Muscle layer of duodenum (tissue), 2 donors: Measurements from ENCODE around the gene MYO5A.

Source experiments
- H3K27ac ChIP-seq: one replicate; pipeline ENCODE4 v1.7.0; 2013; ENCODE audit warnings: mild to moderate bottlenecking, low read length
- H3K27me3 ChIP-seq: one replicate; pipeline ENCODE4 v1.7.0; 2013; ENCODE audit warnings: low read depth, mild to moderate bottlenecking, control low read depth, low read length
- H3K36me3 ChIP-seq, 2 donors: one replicate each; pipeline ENCODE4 v1.7.0; 2013; ENCODE audit warnings: low read length in 2 of 2, control low read depth in 1 of 2, mild to moderate bottlenecking in 1 of 2; ENCODE audit not compliant: insufficient read depth in 2 of 2, control insufficient read depth in 1 of 2
- H3K4me1 ChIP-seq, 2 donors: one replicate each; pipeline ENCODE4 v1.7.0; 2013; ENCODE audit warnings: low read length in 2 of 2, mild to moderate bottlenecking in 2 of 2, control low read depth in 1 of 2, moderate library complexity in 1 of 2; ENCODE audit not compliant: insufficient read depth in 2 of 2, control insufficient read depth in 1 of 2
- H3K4me3 ChIP-seq, 2 donors: one replicate each; pipeline ENCODE4 v1.7.0; 2013; ENCODE audit warnings: low read length in 2 of 2, low read depth in 1 of 2, mild to moderate bottlenecking in 1 of 2
- H3K9me3 ChIP-seq, 2 donors: one replicate each; pipeline ENCODE4 v1.7.0; 2013; ENCODE audit warnings: low read length in 2 of 2, control low read depth in 1 of 2, mild to moderate bottlenecking in 1 of 2; ENCODE audit not compliant: control insufficient read depth in 1 of 2
- donor health status: healthy.

Gene MYO5A

GRCh38 chr15:52357949-52358348, 170.7 kb downstream of the MYO5A start:
- Histone ChIP-seq H3K27ac (no peak overlapping the region), H3K36me3 (peaks cover 21 to 24% of the 10 kb centered on the region in 2 donors), H3K4me1 (no peaks in the 10 kb centered on the region), H3K9me3 (no peaks in the 10 kb centered on the region), H3K27me3 (no peaks in the 10 kb centered on the region), H3K4me3 (no peak overlapping the region)

DNA sequence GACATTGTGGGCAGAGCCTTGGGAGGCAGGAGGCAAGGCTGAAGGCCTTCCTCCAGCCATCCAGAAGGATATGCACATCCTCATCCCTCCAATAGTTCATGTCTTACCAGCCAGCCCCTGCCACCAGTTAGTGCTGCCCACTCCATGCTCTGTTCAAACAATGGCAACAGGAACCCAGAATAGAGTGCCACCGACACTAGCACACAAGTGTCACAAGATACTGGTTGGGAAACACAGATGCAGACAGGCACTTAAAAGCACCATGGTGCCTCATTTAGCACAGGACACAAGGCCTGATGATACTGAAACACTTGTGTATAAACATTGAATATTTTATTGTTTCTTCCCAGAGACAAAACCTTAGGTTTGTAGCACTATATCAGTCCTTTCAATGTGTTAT, 176.6 kb downstream of the MYO5A start:
- Histone ChIP-seq H3K27ac (no peak overlapping the region), H3K27me3 (no peaks in the 10 kb centered on the region), H3K4me3 (no peak overlapping the region), H3K4me1 (no peaks in the 10 kb centered on the region), H3K36me3 (peaks cover 21 to 52% of the 10 kb centered on the region in 2 donors), H3K9me3 (no peaks in the 10 kb centered on the region)

- Histone ChIP-seq H3K36me3 (peaks cover 21 to 54% of the 10 kb centered on the region in 2 donors), H3K9me3 (no peaks in the 10 kb centered on the region), H3K27ac (no peak overlapping the region), H3K4me3 (no peak overlapping the region), H3K27me3 (no peaks in the 10 kb centered on the region), H3K4me1 (no peaks in the 10 kb centered on the region)
These were observed 177.3 kb downstream of the MYO5A start for GRCh38 chr15:52351206-52351908.

- H3K27me3 ChIP-seq = no peaks in the 10 kb centered on the region
- H3K36me3 ChIP-seq = peaks cover 21 to 62% of the 10 kb centered on the region in 2 donors
- H3K27ac ChIP-seq = no peak overlapping the region
- no peaks in the 10 kb centered on the region for H3K4me1 ChIP-seq
- H3K9me3 ChIP-seq = no peaks in the 10 kb centered on the region
- H3K4me3 ChIP-seq = no peak overlapping the region
These were observed 178.3 kb downstream of the MYO5A start for GRCh38 chr15:52350423-52350822.

DNA sequence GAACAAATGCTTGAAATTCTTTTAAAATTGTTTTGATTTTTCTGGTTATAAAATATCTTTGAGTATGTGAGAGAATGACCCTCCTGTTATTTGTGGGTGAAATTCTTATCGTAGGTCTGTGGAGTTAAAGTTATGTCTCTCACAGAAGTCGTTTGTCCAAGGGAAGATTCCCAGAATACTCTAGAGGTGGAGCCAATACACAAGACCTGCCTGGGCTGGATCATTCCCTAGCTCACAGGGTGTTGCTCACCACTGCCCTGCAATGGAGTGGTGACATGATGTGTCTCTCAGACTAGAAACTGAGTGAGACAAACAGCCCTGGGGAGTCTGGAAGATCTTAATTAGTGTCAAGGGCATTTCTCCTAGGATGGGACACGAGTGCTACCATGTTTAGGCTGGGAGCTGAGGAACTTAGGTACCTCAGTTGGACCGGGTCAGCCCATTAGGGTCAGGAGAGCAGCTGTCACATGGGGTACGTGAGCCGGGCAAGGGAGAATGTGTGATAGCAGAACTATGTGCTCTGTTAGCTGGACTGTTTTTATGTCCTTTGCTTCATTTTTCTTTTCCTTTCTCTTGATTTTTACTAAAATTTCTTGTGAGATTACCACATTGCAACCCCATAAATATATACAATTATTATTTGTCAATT, 179.5 kb downstream of the MYO5A start:
- Histone ChIP-seq H3K27me3 (no peaks in the 10 kb centered on the region), H3K9me3 (no peaks in the 10 kb centered on the region), H3K36me3 (peaks cover 21 to 62% of the 10 kb centered on the region in 2 donors), H3K27ac (no peak overlapping the region), H3K4me3 (no peak overlapping the region), H3K4me1 (no peaks in the 10 kb centered on the region)

DNA sequence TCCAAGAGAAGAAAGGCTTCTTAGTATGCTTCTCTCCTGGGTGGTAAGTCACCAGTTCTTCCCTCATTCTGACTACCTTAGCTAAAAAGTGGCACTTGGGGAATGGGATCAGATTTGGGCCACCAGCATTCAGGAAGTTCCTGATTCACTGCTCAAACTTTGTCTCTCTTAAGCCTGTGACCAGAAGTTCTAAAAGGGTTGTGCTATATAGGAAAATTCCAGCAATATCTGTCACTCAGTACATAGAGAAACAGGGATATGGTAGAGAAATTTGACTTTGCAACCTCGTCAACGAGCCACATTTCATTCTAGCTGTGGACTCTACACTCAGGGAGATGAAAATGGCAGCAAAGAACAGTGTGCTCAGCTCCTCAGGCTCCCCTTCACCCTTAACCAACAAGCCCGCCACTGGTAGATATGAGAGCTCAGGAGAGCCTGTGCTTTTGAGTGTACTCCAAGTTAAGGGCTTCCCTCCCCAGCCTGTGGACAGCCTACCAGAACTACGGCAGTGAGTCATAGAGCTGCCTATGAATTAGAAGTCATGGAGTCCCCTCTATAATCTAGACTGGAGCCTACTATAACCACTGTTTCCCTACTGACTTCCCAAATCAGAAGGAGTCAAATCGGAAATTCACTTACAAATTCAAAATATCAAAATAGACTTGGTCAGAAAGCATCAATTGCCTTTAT, 180.5 kb downstream of the MYO5A start:
- H3K36me3 ChIP-seq = peaks cover 18 to 53% of the 10 kb centered on the region in 2 donors

GRCh38 chr15:52344592-52344991, 184.1 kb downstream of the MYO5A start:
- Histone ChIP-seq H3K27me3 (no peaks in the 10 kb centered on the region), H3K27ac (no peak overlapping the region), H3K4me3 (no peak overlapping the region), H3K4me1 (no peaks in the 10 kb centered on the region), H3K36me3 (peaks cover 5 to 29% of the 10 kb centered on the region in 2 donors), H3K9me3 (no peaks in the 10 kb centered on the region)

More for the DNA sequence above, 180.5 kb downstream of the MYO5A start:
- H3K27me3 ChIP-seq = no peaks in the 10 kb centered on the region
- no peaks in the 10 kb centered on the region for H3K9me3 ChIP-seq
- no peak overlapping the region for H3K4me3 ChIP-seq
- H3K27ac ChIP-seq = no peak overlapping the region
- no peaks in the 10 kb centered on the region for H3K4me1 ChIP-seq

DNA sequence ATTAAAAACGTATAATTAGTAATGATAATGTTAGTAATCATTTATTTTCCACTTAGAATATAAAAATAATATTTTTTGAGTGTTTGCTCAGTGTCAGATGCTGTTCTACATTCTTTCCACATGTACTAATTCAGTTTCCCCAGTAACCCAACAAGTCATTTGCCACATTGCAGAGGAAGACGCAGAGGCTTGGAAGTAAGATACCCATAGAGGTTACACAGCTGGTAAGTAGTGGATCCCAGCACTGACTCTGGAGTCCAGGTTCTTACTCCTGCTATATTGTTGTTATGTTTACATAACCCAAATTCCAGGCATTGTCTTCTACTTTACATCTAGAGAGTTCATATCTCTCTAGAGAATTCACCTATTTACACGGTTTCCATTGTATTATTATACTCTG, 184.8 kb downstream of the MYO5A start:
- H3K9me3 ChIP-seq = no peaks in the 10 kb centered on the region
- no peaks in the 10 kb centered on the region for H3K27me3 ChIP-seq
- H3K36me3 ChIP-seq = peaks cover 0 to 24% of the 10 kb centered on the region in 2 donors
- no peaks in the 10 kb centered on the region for H3K4me1 ChIP-seq
- H3K27ac ChIP-seq = no peak overlapping the region
- H3K4me3 ChIP-seq = no peak overlapping the region

DNA sequence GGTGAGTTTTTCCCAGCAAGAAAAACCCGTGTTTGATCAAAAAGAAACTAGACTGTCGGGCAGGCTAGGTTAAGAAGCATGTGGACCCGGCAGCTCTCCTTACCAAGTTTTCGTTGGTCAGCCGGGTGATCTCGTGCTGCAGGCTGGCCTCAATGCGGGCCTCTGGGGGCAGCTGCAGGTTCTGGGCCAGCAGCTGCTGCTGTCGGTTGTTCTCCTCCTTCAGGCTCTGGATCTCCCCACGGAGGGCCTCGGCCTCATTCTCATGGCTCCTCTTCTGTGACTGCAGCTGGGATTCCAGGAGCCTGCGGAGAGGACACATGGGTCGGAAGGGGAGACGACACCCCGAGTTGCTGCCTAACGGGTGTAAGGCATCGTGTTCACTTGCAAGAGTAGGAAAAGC, 188.6 kb downstream of the MYO5A start:
- Histone ChIP-seq H3K4me3 (no peak overlapping the region), H3K27ac (no peak overlapping the region), H3K4me1 (no peaks in the 10 kb centered on the region), H3K9me3 (no peaks in the 10 kb centered on the region), H3K36me3 (peaks cover 0 to 8% of the 10 kb centered on the region in 2 donors), H3K27me3 (no peaks in the 10 kb centered on the region)

DNA sequence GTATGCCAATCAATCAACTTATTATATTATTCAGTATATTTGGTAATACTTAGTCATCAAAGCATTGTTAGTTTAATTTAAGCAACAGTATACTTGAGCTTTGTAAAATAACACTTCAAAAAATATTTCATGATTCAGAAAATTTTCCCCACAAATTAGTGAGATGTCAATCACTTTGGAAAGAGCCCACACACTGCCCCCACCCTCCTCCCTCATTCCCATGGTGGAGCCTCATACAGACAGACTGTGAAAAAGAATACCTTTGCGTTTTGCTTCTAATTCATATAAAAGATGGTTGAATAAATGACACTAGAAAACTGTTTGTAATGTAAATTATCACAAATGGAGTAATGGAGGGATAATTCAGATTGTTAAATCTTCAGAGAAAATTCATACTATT, 189.8 kb downstream of the MYO5A start:
- Histone ChIP-seq H3K4me3 (no peak overlapping the region), H3K4me1 (no peaks in the 10 kb centered on the region), H3K27me3 (no peaks in the 10 kb centered on the region), H3K9me3 (no peaks in the 10 kb centered on the region), H3K27ac (no peak overlapping the region), H3K36me3 (peaks cover 0 to 18% of the 10 kb centered on the region in 2 donors)

DNA sequence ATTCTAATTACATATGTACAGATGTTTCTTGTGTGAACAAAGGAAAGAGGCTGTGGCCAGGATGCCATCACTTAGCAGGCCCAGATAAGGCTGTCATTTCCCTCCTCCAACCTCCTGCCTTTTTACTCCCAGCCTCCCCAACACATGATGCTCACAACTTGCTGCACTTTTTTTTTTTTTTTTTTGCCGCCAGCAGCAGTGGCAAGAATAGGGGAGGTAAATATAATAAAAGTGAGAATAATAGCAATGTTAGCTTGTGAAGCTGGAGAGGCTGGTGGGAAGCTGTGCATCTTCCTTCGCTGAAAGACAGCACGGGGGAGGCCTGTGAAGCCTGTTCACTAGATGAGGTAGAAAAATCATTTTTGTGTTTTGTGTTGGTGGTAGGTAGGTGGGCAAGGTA, 190.6 kb downstream of the MYO5A start:
- Histone ChIP-seq H3K27me3 (no peaks in the 10 kb centered on the region), H3K27ac (no peak overlapping the region), H3K9me3 (no peaks in the 10 kb centered on the region), H3K4me1 (no peaks in the 10 kb centered on the region), H3K4me3 (no peak overlapping the region), H3K36me3 (peaks cover 0 to 24% of the 10 kb centered on the region in 2 donors)
